Right hindlimb (tissue), 1 donor: ENCODE results near the gene NLRP14.

ENCODE experiments used
- DNase-seq: peaks from one replicate; pipeline ENCODE4 v3.0.0-alpha.2; 2018

Gene NLRP14, protein sequence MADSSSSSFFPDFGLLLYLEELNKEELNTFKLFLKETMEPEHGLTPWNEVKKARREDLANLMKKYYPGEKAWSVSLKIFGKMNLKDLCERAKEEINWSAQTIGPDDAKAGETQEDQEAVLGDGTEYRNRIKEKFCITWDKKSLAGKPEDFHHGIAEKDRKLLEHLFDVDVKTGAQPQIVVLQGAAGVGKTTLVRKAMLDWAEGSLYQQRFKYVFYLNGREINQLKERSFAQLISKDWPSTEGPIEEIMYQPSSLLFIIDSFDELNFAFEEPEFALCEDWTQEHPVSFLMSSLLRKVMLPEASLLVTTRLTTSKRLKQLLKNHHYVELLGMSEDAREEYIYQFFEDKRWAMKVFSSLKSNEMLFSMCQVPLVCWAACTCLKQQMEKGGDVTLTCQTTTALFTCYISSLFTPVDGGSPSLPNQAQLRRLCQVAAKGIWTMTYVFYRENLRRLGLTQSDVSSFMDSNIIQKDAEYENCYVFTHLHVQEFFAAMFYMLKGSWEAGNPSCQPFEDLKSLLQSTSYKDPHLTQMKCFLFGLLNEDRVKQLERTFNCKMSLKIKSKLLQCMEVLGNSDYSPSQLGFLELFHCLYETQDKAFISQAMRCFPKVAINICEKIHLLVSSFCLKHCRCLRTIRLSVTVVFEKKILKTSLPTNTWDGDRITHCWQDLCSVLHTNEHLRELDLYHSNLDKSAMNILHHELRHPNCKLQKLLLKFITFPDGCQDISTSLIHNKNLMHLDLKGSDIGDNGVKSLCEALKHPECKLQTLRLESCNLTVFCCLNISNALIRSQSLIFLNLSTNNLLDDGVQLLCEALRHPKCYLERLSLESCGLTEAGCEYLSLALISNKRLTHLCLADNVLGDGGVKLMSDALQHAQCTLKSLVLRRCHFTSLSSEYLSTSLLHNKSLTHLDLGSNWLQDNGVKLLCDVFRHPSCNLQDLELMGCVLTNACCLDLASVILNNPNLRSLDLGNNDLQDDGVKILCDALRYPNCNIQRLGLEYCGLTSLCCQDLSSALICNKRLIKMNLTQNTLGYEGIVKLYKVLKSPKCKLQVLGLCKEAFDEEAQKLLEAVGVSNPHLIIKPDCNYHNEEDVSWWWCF

DNA sequence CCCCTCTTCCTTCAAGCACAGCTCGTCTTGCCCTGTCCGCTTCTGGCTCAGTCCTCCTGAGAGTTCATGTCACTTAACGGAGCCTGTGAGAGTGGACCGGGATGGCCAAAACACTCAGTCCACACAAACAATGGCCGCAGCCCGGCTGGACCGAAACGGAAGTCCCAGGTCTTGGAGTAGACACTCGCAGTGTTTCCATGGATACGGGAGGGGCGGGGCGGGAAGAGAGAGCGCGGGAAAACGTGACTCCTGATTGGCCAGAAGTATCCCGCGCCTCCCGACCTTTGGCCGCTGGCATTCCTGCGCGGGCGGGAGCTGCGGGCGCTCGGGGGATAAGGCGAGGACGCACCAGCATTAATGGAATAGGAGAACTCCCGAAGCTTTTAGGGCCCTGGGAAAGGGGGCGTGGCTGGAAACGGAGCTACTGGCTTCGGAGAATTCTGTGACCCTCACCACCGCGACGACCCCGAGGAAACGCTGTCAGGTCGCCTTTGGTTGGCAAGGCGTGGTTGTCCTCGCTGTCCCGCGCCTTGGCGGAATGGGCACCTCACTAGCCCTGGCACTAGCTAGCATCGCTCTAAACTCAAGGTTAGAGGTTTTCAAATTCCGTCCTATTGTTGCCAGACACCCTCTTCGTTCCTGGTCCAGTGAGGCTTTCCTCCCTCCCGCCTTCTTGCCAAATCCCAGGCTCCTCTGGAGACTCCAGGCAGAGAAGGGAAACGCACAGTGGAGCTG, at the start of gene NLRP14, which contains the start of gene ZNF214:
TSS of gene NLRP14 (plus strand) at position 297 of the 735 bp plus-strand sequence. CDS start 18,108 bp downstream, outside the sequence.
TSS of gene ZNF214 (minus strand) at position 164 of the 735 bp plus-strand sequence. CDS start 17,511 bp downstream, outside the sequence.
- peak; percentile 96 for DNase-seq

DNA sequence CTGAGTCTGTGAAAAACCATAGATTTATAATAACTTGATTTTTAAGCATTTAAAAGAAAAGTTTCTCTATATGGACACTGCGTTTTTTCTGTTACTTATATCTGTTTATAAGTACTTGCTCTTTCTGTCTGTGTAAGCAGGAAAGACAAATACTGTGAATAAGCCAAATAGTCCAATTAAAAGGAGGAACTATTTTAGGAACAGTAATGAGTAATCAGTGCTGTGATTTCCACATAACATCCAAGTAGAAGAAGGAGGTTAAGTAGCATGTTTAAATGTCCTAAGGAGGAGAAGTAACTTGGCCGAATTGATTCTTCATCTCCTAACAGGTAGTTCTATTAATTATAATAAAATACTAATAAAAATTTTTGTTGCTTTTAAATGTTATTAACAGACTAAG, 40.9 kb upstream of the NLRP14 start:
- DNase-seq, result no peak

DNA sequence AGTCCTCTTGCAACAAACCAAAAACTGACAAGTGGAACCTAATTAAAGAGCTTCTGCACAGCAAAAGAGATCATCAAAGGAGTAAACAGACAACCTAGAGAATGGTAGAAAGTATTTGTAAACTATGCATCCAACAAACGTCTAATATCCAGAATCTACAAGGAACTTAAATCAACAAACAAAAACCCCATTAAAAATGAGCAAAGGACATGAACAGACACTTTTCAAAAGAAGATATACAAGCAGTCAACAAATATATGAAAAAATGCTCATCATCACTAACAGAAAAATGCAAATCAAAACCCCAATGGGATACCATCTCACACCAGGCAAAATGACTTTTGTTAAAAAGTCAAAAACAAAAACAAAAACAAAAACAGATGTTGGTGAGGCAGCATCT, 33.8 kb upstream of the NLRP14 start:
- no peak for DNase-seq

DNA sequence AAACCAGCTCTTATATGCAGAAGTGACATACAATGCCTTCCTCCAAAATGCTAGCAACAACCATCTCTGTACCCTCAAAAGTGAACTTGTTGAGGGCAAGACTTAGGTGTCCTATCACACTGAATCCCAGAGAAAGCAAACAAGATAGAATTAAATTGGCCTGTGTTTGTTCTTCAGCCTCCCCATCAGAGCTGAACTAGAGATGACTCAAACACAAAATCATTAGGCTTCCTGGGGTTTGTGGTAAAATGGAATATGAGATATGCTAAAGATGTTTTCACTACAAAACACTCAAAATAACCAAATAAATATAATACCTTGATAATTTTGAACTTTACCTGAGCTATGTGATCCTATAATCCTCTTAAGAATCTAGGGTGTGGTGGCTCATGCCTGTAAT, 31.8 kb upstream of the NLRP14 start:
- DNase-seq, result no peak

DNA sequence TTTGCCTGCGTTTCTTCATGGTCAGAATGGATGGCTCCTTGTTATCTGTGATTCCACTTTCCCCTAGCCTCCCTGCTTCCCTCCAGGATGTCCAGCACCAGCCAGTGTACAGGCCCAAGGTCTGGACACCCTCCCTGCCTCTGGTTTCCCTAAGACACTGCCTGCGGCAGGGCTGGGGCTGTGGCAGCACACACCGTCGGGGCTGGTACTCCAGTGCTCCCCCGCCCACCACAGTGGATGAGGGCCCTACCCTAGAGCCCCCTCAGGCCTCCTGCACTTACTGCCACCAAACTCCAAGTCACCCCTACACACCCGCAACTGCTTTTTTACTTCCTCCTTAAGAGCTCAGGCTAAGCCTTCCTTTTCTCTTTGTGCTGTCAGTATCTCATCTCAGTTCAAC, 29.1 kb upstream of the NLRP14 start:
- no peak for DNase-seq

DNA sequence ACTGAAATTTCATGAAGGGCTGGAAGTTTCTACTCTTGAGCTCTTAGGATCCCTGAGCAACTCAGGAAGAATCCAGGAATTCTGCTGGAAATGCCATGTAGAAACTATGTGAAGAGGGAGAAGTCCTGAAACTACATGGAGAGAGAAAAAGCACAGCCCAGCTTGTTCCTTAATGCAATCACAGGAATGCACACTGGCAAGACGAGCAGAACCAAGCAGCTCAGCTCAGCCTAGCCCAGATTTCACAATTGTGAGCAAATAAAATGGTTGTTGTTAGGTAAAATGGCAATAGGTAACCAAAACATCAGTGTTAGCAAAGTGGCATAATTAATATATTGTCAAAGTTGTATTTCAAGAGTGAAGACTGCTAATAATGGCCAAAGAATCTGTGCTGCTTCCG, 28.3 kb upstream of the NLRP14 start:
- DNase-seq, result no peak

DNA sequence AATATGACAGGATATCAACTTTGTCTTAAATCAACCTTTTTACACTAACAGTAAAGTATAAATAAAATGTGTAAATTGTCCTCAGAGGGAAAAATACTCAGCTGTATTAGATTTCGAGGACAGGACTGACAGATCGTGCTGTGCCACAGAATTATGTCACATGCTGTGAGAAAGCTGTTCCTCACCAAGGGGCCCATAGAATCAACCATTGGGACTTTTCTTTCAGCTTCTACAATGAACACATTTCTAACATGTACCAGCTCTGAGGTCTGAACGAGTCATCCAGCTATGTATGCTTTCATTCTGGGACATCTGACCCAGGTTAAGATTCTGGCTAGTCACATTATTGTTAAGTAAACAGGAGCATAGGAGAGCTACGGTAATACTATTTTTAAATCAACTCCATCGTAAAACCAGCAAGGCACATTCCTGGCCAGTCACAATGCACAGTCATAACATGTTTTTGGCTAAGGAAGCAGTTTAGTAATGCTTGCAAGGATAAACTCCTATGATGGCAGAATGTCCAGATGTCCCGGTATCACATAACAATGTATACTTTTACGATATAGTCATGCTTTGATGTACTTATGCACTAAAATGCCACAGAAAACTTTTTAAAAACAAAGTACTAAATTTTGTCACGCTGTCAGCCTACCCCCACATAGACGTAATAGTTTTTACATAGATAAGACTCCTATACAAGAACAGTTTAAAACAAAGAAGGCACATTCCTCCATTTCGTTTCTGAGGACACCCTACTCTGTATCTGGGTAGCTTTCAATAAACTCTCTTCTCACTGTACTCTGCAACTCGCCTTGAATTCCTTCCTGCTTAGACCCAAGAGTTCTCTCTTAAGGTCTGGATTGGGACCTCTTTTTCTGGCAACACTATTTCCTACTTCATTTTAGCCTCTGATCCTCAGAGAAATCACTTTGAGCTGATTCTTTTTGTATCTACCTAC, 27.5 kb upstream of the NLRP14 start:
- no peak for DNase-seq

DNA sequence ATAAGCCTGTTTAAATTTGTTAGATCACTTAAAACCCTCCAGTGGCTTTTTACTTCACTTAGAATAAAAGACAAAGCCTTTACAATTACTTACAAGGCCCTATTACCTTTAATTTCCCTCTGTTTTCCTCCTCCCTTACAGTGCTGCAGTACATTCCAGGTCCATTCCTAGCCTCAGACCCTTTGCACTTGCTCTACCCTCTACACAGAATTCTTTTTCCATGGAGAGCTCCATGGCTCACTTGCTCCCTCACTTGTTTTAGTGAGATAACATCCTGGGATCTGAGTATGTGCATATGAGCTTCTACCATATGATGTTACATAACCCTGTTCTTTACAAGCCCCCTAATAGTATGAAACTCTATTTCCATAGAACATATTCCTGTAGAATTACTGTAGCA, 24.6 kb upstream of the NLRP14 start:
- no peak for DNase-seq

DNA sequence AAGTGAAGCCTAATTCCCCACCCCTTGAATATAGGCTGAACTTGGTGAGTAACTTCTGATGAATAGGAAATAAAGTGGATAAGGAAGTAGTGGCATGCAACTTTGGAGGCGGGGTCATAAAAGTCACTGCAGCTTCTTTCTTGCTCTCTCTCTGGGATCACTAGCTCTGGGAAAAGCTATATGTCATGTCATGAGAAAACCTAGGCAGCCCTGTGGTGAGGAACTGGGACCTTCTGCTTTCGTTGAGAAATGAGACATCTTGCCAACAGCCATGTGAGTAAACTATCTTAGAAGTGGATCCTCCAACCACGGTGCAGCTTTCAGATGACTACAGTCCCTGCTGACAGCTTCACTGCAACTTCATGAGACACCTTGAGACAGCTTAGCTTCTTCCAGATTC, 15.8 kb upstream of the NLRP14 start:
- no peak for DNase-seq

DNA sequence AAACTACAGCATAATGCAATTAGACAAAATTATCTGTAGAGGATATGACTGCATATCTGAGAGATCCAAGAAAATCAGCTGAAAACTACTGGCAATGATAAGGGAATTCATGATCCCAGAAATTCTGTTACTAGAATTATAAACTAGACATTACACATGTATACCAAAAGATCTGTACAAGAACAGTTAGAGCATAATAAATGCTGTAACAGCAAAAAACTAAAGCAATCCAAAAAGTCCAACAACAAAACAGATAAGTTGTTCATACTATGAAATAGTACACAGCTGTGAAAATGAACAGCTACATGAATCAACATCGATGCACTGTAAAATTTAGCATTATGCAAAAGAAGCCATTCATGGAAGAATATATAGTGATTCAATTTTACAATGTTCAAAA, 6.2 kb upstream of the NLRP14 start:
- no peak for DNase-seq

DNA sequence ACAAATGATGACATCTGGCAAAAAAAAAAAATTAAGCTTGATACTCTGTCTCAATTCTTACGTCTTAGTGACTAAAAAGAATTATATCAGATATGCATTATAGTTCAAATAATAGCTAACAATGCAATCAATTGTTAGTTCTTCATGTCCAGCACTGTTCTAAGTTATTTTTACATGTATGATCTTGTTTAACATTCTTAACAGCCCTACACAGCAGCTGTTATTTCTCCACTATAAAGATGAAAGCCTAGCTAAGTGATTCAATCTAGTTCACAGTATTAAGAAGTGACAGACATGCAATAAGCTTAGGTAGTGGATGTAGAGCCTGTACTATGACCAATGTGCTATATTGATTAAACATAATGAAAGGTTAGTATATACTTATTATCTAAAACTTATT, 4.3 kb upstream of the NLRP14 start:
- DNase-seq, result no peak

DNA sequence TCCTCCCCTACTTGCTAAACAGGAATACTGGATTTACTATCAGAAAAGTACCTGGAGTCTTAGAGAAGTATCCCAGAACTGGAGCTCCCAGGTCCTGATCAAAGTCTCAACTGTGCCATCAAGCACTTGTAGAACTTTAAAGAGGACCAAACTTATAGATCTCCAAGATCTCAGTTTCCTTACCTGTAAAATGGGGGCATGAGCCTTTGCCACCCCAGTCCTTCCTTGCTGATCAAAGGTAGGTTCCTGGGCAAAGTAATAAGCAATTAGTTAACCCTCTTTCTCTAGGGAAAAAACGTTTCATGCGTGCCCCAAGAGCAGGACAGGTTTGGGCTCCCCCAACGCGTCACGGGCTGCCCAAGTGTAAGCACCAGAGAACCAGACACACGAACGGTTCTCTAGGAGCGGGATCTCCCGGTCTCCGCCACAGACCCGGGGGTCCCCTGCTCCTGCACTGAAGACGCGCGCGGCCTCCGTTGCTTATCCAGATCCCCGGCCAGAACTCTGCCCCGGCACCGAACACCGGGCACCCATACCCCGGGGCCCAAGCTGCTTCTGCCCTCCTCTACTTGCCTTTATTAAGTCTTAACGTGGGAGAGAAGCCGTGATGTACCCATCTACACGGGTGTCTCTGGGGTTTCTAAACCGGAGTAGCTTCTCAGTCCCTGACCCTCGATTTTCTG, 638 bp upstream of the NLRP14 start:
- DNase-seq, result no peak

DNA sequence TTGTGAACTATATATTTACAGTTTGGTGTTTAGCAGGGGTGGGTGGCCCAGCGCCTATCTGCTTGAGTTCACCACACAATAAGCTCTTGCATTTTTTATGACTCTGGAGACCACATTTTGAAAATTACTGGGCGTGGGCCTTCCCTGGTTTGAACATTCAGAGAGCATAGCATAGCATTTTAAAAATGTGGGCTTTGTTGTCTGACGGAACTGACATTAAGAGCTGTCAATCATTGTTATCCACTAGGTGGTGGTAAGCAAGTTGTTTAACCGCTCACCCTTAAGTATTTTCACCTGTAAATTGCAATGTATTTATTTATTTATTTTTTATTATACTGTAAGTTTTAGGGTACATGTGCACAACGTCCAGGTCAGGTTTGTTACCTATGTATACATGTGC, 1.0 kb downstream of the NLRP14 start:
- no peak for DNase-seq

DNA sequence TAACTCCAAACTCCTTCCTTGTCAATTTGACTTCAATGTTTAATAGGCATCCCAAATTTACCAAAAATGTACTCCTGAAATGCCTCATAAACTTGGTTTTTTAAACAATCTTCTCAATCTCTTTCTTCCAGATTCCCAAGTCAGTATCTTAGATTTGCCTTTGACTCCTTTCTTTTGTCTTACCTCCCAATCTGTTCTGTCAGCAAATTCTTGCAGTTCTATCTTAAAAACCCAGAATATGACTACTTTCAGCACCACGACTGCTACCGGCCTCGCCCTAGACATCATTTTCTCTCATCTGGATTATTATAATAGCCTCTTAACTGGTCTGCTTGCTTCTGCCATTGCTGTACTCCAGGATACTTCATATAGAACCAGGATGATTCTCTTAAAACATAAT, 7.9 kb downstream of the NLRP14 start:
- DNase-seq, result no peak

DNA sequence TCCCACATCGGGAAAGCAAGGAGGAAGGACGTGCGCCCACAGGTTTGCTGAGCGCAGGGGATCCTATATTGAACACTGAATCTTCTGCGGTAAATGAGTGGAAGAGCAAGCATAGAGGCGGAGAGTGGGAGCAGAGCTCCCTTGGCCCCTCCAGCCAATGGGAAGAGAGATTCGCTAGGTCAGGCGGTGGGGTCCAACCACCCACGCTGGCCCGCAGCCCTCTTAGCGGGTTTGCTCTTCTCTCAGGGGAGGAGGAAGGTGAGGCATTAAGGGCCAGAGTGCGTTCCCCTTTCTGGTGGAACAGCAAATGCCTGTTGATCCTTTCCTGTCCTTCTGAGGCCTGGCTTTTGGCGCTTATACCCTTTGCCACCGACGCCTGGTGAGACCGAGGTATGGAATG, 10.6 kb downstream of the NLRP14 start:
- DNase-seq, result no peak

DNA sequence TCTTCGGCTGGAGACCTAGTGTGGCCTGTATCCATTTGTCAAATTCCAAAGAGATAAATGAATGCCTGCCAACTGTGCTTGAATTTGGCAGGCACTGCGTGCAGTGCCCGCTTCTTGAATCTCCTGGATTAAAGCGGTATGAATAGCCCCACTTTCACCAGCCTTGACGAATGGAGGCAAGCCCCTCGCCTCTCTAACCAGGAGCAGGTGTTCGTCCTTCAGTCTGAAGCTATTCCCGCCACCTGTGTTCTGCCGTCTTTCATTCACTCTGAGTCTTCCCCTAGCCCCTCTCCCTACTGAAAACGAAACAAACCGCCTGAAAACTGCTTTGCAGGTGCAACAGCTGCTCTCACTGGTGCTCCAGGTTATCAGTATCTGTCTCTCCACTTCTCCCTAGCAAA, 11.2 kb downstream of the NLRP14 start:
- peak; percentile 16 for DNase-seq

DNA sequence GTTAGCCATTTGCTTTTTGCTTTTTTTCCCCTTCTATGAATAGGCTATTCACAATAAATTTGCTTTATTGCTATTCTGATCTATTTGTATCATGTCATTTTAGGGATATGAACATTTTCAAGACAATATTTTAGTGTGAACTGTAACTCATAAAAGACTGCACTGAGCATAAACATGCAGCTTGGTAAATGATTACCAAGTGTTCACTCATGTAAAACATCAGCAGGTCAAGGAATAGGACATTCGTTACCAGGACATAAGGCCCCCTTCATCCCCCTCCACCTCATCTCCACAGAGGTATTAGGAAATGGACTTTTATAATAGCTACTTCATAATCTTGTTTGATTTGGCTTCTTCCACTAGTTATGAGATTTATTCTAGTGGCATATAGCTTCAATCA, 12.4 kb downstream of the NLRP14 start:
- no peak for DNase-seq

DNA sequence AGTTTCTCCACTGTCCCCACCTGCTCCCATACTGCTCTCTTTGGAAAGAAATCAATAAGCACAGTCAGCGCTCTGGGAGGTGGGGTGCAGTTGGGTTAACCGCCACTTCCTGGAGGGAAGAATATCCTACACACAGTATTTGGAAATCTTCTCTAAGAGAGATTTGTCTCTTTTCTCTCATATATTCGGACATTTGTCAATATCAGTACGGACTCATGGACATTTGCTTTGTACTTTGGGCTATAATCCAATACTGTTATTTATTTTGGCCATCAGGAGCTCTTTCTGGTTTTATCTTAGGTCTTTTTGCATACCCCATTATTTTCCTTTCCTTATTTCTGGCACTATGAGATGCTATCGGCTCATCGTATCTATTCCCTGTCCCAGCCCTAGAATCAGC, 13.7 kb downstream of the NLRP14 start:
- no peak for DNase-seq

DNA sequence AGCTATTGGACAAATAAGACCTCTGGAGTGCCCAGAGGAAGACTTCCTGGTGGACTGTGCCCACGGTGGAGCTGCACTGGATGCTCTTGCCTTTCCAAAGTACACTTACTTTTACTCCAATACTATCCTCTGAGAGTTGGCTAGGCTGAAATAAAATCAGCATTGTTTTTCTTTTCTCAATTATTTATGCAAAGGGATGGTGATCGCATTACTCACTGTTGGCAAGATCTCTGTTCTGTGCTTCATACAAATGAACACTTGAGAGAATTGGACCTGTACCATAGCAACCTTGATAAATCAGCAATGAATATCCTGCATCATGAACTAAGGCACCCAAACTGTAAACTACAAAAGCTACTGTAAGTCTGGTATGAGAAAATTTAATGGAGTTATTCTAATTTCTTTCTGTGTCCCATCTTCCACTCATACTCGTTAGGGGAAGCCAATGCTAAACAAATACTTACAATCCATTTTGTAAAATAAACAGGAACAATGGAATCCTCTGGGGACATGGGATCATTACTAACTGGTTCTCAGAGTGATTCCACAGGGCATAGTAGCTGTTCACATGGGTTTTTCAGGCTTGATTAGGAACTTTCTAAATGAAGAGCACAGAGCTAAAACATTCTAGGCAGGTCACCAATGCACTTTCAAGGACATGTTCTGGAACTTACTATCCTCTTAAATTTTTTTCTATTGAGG, 26.3 kb downstream of the NLRP14 start:
- no peak for DNase-seq

DNA sequence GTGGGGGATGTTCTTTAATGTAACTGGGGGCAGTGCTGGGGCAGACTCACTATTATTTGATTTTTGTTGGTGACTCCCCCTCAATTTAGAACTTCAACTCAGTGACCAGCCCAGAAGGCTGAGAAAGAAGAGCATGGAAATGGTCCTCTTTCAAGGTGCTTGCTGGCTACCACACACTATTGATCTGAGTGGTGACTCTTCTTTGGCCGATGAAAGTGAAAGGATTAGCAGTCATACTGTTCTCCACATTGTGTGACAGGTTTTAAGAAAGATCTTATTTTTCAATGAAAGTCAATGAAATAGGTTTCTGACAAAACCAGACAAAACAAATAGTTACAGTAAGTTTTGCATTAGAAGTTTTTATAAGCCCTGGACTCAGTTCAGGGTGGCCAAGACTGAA, 29.9 kb downstream of the NLRP14 start:
- no peak for DNase-seq
